ENCODE results near the gene IL18RAP. TPM values are rescaled to one million over a fixed set of nuclear protein-coding genes. Genes with fewer than 3 reads are reported as not detected.

The IL18RAP gene
- total RNA-seq, 1 experiment from 2014 or later: not detected

DNA sequence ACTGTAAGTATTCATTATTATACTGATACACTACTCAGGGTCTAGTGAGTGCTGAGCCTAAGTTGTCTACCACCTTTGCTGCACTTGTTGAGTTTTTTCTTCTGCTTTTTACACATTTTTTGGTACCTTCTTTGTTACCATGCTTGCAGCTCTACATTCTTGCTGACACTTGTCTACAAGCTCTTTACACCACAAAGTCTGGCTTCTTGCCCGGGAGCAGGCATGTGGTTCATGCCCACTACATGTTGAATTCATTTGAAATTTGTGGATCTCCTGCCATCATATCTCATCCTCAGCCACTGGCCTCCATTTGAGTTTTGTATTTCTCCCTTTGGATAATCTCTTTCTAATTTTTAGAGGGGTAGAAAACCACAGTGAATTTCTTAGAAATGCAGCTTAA, 37.4 kb upstream of the IL18RAP start:
- Histone ChIP-seq H3K4me1 (no peaks in the 10 kb centered on the region), H3K9me3 (peaks cover 9% of the 10 kb centered on the region), H3K4me3 (ENCODE audit: low read depth, low read length) (no peak overlapping the region), H3K36me3 (ENCODE audit: control insufficient read depth, insufficient read depth, low read length) (no peaks in the 10 kb centered on the region), H3K27me3 (replicated peaks; ENCODE audit: control insufficient read depth, insufficient read depth, low read length) (no peaks in the 10 kb centered on the region; the same call in 1 of the 2 replicates)
- no peak overlapping the region for H3K27ac Mint-ChIP-seq (ENCODE audit: unreplicated experiment)
- CTCF ChIA-PET: no interaction called here
- no peak for DNase-seq
- peaks cover 22% of the 10 kb centered on the region for H3K9me3 Mint-ChIP-seq (ENCODE audit: unreplicated experiment)
- no peak for TF ChIP-seq CTCF (IDR thresholded peaks at IDR 0.05; ENCODE audit: insufficient read depth in 1 of 2, low read depth in 1 of 2, low read length in 1 of 2, severe bottlenecking in 1 of 2, unreplicated experiment in 1 of 2)
- BruUV-seq (replicated peaks): no TSS peak
- no peaks in the 10 kb centered on the region for H3K4me1 Mint-ChIP-seq (ENCODE audit: low read depth, unreplicated experiment)
- H3K27me3 Mint-ChIP-seq (ENCODE audit: insufficient read depth, unreplicated experiment): peaks cover 9% of the 10 kb centered on the region
- POLR2A ChIA-PET: no interaction called here
- intact Hi-C loops (cut with micrococcal nuclease; ENCODE audit: unreplicated experiment): no loop called here
- H3K36me3 Mint-ChIP-seq (ENCODE audit: insufficient read depth, unreplicated experiment): no peaks in the 10 kb centered on the region
- H3K4me3 Mint-ChIP-seq (ENCODE audit: unreplicated experiment): no peak overlapping the region

GRCh38 chr2:102386004-102386403, 37.0 kb upstream of the IL18RAP start:
- Histone ChIP-seq H3K9me3 (peaks cover 9% of the 10 kb centered on the region), H3K4me1 (no peaks in the 10 kb centered on the region), H3K36me3 (ENCODE audit: control insufficient read depth, insufficient read depth, low read length) (no peaks in the 10 kb centered on the region), H3K4me3 (ENCODE audit: low read depth, low read length) (no peak overlapping the region), H3K27me3 (replicated peaks; ENCODE audit: control insufficient read depth, insufficient read depth, low read length) (no peaks in the 10 kb centered on the region; the same call in 1 of the 2 replicates)
- Mint-ChIP-seq H3K4me1 (ENCODE audit: low read depth, unreplicated experiment) (no peaks in the 10 kb centered on the region), H3K27me3 (ENCODE audit: insufficient read depth, unreplicated experiment) (peaks cover 9% of the 10 kb centered on the region), H3K36me3 (ENCODE audit: insufficient read depth, unreplicated experiment) (no peaks in the 10 kb centered on the region), H3K27ac (ENCODE audit: unreplicated experiment) (no peak overlapping the region), H3K9me3 (ENCODE audit: unreplicated experiment) (peaks cover 22% of the 10 kb centered on the region), H3K4me3 (ENCODE audit: unreplicated experiment) (no peak overlapping the region)
- no peak for TF ChIP-seq CTCF (IDR thresholded peaks at IDR 0.05; ENCODE audit: insufficient read depth in 1 of 2, low read depth in 1 of 2, low read length in 1 of 2, severe bottlenecking in 1 of 2, unreplicated experiment in 1 of 2)
- ChIA-PET POLR2A (no interaction called here), CTCF (no interaction called here)
- BruUV-seq (replicated peaks): no TSS peak
- DNase-seq: no peak
- intact Hi-C loops (cut with micrococcal nuclease; ENCODE audit: unreplicated experiment): no loop called here

DNA sequence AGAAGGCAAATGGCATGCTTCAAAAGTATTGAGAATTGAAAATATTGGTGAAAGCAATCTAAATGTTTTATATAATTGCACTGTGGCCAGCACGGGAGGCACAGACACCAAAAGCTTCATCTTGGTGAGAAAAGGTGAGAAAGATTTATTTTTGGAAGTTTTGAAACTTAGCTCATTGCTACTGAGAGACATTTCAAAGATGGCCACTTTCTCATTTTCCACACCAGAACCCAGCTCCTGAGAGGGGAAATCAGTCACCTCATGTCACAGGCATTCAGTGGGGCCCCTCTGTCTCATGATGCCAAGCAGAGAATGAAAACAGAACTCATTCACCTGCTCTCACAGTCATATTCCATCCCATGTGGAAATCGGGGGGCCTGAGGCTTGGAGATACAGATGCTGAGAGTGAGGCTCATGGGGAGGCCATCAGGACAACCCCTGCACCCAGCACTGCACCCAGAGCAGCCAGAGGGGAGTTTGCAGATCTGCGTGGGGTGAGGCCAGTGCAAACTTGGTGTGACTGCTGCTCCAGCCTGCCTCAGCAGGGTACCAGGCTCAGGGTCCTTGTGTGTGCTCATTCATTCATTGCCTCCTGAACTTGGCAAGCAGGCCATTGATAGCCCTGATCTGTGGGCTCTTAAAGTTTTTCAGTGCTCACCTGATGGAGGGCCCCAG, 36.0 kb upstream of the IL18RAP start:
- no peak for DNase-seq
- no peaks in the 10 kb centered on the region; the same call in 1 of the 2 replicates for H3K27me3 ChIP-seq (replicated peaks; ENCODE audit: control insufficient read depth, insufficient read depth, low read length)
- intact Hi-C loops (cut with micrococcal nuclease; ENCODE audit: unreplicated experiment): no loop called here
- H3K36me3 Mint-ChIP-seq (ENCODE audit: insufficient read depth, unreplicated experiment): no peaks in the 10 kb centered on the region
- peaks cover 22% of the 10 kb centered on the region for H3K9me3 Mint-ChIP-seq (ENCODE audit: unreplicated experiment)
- H3K4me3 Mint-ChIP-seq (ENCODE audit: unreplicated experiment): no peak overlapping the region
- peaks cover 12% of the 10 kb centered on the region for H3K27me3 Mint-ChIP-seq (ENCODE audit: insufficient read depth, unreplicated experiment)
- no TSS peak for BruUV-seq (replicated peaks)
- no peak for TF ChIP-seq CTCF (IDR thresholded peaks at IDR 0.05; ENCODE audit: insufficient read depth in 1 of 2, low read depth in 1 of 2, low read length in 1 of 2, severe bottlenecking in 1 of 2, unreplicated experiment in 1 of 2)
- no peak overlapping the region for H3K4me3 ChIP-seq (ENCODE audit: low read depth, low read length)
- H3K36me3 ChIP-seq (ENCODE audit: control insufficient read depth, insufficient read depth, low read length): no peaks in the 10 kb centered on the region
- ChIA-PET POLR2A (no interaction called here), CTCF (no interaction called here)
- peaks cover 9% of the 10 kb centered on the region for H3K9me3 ChIP-seq
- no peak overlapping the region for H3K27ac Mint-ChIP-seq (ENCODE audit: unreplicated experiment)
- H3K4me1 Mint-ChIP-seq (ENCODE audit: low read depth, unreplicated experiment): no peaks in the 10 kb centered on the region
- H3K4me1 ChIP-seq: no peaks in the 10 kb centered on the region

All from Caco-2 (cell line).